ENCODE measurements around the gene CIC.

DNA sequence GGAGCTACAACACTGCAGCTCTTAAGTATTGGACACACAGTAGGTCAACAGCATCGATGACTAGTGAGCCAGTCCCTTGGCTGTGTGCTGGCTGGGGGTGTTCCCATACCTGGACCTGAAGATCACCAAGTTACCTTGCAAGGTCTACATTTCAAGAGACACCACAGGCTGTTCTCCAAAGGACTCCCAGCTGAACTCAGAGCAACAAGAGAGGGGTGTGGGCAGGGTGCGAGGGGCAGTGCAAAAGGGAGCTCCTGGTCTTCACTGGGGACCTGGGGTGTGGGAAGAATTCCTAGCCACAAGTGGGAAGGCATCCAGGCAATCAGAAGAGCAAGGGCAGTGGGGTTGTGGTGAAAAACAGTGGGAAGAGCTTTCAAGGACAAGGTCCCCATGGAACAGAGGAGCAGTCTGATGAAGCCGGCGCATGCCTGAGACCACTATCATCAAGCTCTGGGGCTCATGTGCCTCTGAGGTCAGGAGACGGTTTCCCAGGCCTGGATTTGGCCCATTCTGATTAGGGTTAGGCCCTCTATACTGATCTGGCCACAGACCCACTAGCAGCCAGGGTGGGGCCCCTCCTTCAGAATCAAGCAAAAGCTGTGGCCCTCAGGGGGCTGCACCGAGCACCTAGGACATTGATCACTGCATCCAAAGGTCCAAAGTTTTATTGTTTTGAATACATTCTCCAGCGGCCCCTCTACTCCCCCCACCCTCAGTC, 22.0 kb upstream of the CIC start:
- TF ChIP-seq, protein P1, sequence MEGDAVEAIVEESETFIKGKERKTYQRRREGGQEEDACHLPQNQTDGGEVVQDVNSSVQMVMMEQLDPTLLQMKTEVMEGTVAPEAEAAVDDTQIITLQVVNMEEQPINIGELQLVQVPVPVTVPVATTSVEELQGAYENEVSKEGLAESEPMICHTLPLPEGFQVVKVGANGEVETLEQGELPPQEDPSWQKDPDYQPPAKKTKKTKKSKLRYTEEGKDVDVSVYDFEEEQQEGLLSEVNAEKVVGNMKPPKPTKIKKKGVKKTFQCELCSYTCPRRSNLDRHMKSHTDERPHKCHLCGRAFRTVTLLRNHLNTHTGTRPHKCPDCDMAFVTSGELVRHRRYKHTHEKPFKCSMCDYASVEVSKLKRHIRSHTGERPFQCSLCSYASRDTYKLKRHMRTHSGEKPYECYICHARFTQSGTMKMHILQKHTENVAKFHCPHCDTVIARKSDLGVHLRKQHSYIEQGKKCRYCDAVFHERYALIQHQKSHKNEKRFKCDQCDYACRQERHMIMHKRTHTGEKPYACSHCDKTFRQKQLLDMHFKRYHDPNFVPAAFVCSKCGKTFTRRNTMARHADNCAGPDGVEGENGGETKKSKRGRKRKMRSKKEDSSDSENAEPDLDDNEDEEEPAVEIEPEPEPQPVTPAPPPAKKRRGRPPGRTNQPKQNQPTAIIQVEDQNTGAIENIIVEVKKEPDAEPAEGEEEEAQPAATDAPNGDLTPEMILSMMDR (IDR thresholded peaks at IDR 0.05) = no peak
- TF ChIP-seq POLR2A (IDR thresholded peaks at IDR 0.05) = no peak
